GM19468 (cell line): ENCODE results near the gene NEK10.
"Not testable (repeated sequence)": the region's sequence is repeated elsewhere in the genome, so short reads cannot be mapped to it uniquely, and the experiment has no call there.

Source experiments
- ATAC-seq: cut with Tn5 transposase; IDR thresholded peaks from one replicate; pipeline ENCODE4 v1.9.1; 2021; ENCODE audit warnings: mild to moderate bottlenecking, moderate library complexity, moderate number of reproducible peaks; ENCODE audit not compliant: unreplicated experiment; ENCODE audit errors: extremely low read depth

The NEK10 gene

DNA sequence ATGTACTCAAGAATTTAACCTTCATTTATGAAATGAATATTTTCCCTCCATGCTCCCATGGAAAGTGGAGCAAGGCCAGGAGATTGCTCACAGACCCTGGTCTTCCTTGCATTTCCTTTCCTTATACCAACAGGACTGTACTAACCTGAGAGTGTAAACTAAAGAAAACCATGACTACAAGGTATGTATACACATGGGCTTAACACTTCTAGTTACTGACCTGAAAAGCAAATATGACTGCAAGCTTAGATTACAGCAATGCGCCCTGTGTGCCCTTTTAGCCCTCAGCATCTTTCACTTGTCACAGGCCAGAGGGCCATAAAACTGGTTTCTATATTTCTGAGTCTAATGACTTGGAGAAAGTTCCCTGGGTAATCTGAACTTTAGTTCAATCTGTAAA is 52.1 kb downstream of the NEK10 start:
- no peak for ATAC-seq

DNA sequence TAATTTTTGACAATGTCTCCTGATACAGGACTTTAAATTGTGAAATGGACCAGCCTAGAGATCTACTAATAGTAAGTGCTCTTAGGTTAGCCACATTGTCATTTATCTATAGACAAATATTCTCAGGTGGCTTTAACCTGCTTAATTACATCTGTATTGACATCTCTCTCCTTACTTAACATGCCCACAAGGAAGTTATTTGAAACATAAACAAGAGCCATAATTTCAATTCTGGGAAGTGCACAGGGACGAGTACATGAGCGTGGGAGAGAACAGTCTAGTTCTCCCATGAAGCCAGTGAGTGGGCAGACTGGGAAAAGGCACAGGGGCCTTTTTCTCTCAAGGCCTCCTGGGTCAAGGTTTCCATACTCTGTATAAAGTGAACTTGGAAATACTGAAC is 54.2 kb downstream of the NEK10 start:
- ATAC-seq, result no peak

DNA sequence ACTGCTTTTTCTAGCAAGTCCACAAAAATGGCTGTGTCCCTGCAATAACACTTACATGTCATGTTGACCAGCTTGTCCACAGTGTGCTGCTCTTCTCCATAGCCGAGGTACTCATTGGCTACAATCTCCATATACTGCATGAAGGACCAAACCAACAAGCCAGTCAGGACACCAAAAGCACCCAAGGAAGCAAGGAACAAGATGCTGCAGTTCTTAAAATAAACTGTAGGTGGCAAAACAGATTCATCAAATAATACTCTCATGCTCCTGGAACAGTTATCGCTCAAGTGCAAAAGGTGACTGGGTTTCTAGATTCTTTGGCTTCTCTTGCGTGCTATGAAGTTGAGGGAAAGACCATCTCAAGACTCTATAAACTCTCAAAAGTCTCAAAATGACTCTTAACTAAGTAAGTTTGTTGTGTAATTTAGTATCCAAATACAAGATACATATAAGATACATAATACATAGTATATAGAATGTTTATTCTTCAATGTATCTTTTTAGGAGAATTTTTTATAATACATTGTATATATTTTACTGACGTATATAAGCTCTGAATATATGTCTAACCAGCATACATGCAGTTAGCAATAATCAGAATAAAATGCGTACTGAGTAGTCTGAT is 57.0 kb downstream of the NEK10 start:
- ATAC-seq, result peak; percentile 71

DNA sequence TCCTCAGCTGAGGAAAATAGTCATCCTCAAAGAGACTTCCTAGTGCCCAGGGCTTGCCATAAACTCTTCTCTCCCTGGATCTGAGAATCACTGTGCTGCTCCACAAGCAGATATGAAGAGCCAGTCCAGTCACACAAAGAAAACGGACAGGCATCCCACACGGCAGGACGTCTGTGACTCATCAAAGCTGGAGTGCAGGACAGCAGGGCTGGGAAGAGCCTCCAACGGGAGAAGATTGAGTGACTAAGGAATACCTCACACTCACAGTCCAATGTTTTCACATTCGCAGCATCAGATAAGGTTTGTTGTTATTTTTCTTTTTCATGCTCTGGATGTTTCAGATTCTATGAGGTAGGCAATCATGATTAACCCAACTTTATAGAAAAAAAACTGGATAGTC is 57.8 kb downstream of the NEK10 start:
- no peak for ATAC-seq

DNA sequence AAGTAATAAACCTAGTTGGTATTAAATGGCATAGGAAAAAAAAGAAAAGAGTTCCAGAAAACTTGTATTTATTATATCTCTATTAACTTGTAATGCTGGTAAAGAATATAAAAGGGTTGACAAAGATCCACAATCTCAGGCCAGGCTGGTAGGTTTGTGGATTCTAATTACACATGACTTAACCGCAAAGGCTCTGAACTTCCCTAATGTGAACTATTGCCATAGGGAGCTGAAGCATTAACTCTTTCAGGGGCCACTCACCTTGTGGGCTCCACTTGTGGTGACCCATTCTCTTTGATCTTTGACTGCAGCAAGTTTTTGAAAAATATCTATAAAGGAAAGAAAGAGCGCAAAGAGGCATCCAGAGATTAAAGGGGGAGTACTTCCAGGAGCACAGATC is 58.5 kb downstream of the NEK10 start:
- ATAC-seq, result no peak

DNA sequence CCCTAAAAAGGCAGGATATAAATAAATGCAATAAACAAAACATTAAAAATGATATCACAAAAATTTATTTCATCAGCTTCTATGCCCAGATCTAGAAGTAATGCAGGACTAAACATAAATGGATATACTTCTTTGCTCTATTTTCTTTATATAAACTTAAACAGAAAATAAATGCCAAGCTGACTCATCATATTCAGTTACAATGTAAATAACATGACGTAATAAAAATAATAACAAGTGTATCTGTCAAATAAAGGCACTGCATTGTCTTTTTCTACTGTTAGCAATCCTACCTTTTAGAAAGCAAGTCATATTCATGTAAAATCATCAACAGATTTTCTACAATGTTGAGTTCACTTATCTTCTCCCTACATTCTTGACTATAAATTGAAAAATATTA is 61.6 kb downstream of the NEK10 start:
- ATAC-seq, result no peak

DNA sequence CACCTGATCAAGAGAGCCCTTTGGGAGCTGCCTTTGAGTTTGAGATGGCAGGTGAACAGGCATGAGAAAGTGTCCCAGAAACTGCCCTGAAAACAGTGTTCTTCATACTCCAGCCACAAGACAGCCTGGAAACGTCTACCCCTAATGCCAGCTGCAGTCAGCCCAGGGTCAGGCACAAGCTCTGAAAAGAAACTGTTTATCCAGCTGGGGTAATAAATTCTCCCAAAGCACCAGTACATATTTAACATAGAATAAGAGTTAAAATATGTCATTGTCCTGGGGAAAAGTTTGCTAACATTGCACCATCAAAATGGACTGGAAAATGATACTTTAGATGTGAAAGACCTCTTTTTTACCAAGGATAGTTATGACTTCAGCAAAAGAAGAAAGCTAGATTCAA is 66.3 kb downstream of the NEK10 start:
- ATAC-seq, result no peak

DNA sequence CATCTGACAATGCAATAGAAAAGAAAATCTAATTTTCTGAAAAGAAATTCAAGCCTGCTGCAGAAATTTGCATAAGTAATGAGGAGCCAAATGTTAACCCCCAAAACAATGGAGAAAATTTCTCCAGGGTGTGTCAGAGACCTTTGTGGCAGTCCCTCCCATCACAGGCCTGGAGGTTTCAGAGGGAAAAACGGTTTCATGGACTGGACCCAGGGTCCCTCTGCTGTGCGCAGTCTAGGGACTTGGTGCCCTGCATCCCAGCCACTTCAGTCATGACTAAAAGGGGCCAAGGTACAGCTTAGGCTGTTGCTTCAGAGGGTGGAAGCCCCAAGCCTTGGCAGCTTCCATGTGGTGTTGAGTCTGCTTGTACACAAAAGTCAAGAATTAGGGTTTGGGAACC is 70.2 kb downstream of the NEK10 start:
- not testable (repeated sequence) for ATAC-seq

DNA sequence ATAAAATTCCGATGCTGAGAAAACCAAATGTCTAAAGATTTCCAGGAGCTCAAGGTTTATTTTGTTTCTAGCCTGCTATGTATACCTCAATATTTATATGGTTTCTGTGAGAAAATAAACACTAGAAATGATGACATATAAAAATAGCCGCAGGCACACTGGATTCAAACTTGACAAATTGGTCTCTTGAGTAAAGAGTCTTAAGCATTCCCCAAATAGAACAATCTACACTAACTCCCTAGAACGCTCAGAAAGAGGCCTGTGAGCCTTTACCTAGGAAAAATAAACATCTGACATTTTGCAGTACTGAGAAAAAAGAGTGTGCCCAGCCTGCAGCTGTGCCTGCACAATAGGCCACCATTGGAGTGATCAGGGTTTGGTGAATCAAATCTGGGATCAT is 75.2 kb downstream of the NEK10 start:
- no peak for ATAC-seq

DNA sequence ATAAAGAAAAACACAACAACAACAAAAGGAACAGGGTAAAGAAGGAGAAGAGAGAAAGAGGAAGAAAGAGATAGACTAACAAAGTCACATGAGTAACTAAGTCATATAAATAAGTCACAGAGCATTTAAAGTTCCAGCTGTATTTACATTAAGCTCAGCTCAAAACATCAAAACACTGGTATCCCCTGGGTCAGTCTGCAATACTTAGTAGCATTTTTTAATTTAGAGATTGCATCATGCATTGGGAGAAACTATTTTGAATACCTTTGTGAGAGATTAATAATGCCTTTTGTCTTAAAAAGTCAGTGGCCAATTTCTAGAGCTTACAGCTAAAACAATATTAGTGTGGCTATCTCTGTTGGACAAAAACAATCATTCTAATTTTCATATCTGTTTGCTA is 78.4 kb downstream of the NEK10 start:
- ATAC-seq, result no peak

DNA sequence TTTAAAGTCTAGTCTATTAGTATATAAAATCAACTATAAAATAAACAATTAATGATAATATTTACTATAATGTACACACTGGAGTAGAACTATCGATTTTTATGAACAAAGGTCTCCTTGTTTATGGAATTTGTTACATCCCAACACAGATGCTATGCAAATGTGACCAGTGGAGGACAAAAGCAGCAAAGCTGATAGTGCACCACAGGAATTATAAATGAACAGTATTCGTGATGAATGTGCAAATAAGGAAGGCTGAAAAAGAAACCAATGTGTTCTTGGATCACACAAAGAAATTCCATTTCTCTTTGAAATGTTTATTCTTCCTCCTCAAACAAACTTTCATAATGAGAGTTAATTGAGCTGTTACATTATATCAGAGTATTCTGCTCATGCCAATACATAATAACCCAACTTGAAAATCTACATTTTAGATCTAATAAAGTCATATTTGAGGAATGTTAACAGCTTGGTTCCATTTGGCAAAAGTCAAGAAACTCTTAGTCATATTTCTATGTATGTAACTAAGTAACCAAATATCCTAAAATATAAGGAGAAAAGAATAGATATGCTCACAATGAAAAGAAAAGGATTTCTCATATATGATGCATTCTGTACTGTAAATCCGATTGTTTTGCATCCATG is 79.3 kb downstream of the NEK10 start:
- no peak for ATAC-seq

DNA sequence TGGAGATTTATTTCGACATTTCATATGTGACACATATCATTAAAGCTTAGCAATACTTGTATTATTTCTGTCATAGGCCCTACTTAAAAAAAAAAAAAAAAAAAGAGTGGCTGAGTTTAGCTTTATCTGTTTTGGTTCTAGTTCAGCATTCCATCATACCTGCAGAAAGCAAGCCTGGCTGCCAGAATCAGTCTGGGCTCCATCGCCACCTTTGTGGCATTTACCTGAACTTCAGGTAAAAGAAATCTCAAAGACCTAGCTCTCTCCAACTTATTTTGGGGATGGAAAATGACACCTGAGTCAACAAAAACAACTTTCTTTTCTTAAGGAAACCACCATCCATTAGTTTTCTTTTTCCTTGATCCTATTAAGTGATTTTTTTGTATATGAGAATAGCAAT is 82.1 kb downstream of the NEK10 start:
- ATAC-seq, result no peak

DNA sequence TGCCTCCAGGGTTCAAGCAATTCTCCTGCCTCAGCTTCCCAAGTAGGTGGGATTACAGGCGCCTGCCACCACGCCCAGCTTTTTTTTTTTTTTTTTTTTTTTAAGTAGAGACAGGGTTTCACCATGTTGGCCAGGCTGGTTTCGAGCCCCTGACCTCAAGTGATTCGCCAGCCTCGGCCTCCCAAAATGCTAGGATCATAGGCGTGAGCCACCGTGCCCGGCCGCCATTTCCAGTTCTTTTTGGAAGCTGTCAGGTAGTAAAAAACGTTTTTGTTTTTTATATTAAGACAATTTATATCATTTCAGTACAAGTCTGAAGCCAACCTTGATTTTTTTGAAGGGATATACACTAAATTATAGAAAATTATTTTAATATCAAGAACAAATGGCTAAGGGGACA is 82.7 kb downstream of the NEK10 start:
- ATAC-seq, result not testable (repeated sequence)

DNA sequence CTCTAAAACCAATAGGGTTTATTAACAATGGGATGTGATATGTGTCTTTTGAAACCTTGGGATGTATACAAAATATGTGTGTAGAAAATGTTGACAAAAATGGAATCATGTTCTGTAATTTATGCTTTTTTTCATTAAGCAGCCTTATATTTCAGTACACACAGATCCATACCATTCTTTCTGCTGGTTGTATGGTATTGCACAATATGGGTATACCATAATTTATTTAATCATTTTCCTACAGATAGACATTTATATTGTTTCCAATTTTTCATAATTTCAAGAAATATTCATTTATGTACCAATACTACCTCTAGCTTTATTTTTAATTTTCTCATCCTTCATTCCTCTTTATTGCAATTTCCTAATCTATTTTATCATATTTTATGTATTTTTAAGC is 83.5 kb downstream of the NEK10 start:
- ATAC-seq, result no peak

DNA sequence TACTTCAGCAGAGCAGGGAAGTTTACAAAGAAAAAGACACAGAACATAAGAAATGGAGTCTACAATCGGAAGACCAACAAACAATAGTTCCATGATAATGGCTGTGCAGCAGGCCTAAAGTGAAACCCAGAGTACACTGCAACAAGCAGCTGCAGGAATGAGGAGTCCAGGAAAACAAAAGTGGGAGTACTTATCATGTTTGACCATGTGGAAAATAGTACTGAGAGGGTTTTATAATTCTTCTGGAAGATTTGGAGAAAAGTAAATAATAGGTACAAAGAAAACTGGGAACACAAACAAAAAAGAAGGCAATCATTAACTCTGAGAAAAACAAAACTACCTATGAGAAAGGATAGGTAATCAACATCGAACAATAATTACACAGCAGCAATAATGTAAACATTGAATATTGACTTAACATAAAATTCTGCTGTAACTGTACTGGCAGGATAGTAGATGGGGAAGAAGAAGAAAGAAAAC is 87.5 kb downstream of the NEK10 start:
- no peak for ATAC-seq

DNA sequence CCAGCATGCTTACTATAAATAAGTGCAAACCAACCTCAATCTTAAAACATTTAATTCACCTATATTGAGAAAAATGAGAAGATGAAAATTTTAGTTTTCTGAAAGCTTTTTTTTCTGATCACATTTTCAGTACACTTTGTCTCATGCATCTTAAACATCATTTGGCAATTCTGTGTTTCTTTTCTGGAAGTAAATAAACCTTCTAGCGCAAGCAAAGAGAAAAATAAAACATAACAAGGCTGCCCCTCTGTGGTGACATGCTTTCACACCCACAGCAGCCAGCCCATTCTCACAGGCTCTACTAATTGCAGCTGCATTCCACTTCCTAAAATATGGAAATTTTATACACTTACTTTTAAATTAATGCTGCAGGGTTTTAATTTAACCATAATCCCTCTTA is 90.1 kb downstream of the NEK10 start:
- ATAC-seq, result no peak

DNA sequence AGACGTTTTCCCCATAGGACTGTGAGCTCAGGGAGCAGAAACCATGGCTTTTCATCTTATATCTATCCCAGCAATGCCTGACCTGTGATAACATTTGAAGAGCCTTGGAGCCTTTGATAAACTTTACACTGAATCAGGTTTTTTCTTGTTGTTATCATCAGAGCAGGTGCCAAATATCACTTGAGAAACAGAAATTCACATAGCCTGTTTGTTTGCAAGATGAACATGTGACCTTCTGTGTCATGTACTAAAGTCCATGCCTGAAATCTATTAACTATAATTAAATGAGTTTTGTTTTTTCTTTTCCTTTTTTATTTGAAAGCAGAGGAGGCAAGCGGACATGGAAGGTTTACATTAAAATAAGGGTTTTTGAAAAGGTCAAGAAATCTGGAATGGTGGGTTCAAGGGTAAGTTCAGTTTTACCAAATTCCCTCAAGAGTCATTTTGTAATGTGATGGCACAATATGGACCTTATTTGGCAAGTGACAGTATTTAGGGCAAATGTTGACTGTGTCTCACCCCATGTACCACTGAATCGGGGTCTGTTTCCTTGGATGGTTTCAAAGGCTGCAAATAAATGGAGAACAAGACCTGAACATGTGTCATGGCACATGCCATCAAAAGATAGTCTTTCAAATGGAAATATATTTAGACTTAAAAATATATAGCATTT is 90.7 kb downstream of the NEK10 start:
- ATAC-seq, result no peak

DNA sequence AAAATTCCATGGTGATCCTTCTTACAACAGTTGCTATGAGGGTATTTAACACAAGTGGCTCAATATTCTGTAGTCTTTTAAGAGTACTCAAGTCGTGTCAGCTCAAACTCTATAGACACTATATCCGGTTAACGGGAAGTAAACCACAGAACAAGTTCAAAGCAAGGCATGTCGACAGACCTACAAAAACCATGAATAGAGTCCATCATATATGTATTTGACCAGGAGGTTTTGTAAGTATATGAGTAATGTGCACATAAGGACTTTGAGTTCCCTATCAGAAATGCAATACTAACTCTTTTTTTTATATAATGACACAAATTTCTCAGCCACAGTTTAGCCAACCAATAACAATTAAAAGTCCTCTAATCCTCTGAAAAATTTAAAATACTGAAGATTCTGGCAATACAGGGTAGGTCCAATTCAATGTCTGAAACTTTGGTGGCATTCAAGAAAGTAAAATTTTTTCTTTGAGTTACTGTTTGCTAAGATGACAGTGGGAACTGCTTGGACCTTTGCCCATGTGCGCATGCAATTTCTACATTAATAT is 93.7 kb downstream of the NEK10 start:
- no peak for ATAC-seq

DNA sequence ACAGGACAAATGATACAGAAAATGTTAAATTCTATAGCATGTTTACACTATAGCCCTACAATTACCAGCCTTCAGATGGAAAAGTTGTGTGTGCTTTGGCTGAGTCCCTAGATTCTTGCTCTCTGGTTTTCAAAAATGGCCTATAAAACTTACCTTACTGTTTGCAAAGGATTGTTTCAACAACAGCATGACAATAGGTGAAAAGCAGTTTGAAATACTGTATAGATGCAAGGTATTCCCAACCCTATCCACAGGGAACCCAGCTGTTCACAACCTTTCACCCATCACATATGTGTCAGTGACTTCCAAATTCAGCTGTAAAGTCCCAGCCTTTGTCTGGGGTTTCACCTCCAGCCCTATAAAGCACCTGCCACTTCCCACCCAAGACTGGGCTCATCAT is 97.3 kb downstream of the NEK10 start:
- no peak for ATAC-seq

DNA sequence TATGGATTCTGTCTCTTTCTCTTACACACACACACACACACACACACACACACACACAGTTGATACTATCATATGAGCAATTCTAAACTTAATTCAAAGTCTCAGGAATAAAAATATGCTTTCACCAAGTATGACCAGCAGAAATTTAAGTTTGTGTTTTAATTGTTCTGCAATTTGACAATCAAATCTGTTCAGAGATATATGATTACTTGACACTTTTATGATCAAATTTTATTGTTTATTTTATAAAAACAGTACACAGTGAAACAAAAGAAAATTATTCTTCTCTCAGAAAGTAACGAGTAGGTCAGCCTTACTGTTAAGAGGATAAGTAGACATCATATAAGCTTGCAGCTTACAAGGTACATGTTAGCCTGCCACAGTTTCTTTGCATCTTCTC is 114.3 kb downstream of the NEK10 start:
- no peak for ATAC-seq

DNA sequence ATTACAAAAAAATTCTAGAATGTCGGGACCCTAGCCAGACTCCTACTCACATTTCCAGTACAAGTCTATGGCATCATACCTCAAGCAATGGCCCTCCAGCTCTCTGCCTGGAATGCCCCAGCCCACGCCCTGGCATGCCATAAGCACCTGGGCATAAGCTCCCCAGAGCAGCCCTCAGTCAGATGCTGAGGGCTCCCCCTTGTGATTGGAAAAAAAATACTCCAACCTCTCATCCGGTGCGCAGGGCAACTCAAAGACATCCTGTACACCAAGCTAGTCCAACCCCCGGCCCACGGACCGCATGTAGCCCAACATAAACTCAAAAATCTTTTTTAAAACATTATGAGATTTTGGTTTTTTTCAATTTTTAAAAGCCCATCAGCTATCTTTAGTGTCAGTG is 115.4 kb downstream of the NEK10 start:
- ATAC-seq, result peak; percentile 77
